BE2C (cell line): ENCODE measurements around the gene KIRREL3.

Experiments used
- DNase-seq: peaks from one replicate; pipeline ENCODE4 v3.0.0-alpha.2; 2020
- H3K27me3 ChIP-seq: fragments of 250-450 bp; sonication (Bioruptor Pico); 2 replicates; pipeline ENCODE4 v1.5.1; 2020; ENCODE audit warnings: mild to moderate bottlenecking
- H3K36me3 ChIP-seq: fragments of 250-450 bp; sonication (Bioruptor Pico); 2 replicates; pipeline ENCODE4 v1.5.1; 2020; ENCODE audit warnings: mild to moderate bottlenecking
- H3K4me1 ChIP-seq: fragments of 250-450 bp; sonication (Bioruptor Pico); 2 replicates; pipeline ENCODE4 v1.5.1; 2020
- H3K4me3 ChIP-seq: 2 replicates; pipeline ENCODE4 v1.5.1; 2011; ENCODE audit warnings: low read depth, low read length
- H3K9me3 ChIP-seq: fragments of 250-450 bp; sonication (Bioruptor Pico); 2 replicates; pipeline ENCODE4 v1.5.1; 2020
- TF ChIP-seq, protein P1 (sequence below): IDR thresholded peaks from 2 replicates; pipeline ENCODE4 v1.5.1; 2012; ENCODE audit warnings: mild to moderate bottlenecking, low read depth, low read length

KIRREL3 gene

GRCh38 chr11:126997196-126997595 is 3.4 kb downstream of the KIRREL3 start:
- H3K27me3 ChIP-seq: peaks cover 70% of the 10 kb centered on the region
- H3K4me1 ChIP-seq: no peaks in the 10 kb centered on the region
- TF ChIP-seq, protein P1, sequence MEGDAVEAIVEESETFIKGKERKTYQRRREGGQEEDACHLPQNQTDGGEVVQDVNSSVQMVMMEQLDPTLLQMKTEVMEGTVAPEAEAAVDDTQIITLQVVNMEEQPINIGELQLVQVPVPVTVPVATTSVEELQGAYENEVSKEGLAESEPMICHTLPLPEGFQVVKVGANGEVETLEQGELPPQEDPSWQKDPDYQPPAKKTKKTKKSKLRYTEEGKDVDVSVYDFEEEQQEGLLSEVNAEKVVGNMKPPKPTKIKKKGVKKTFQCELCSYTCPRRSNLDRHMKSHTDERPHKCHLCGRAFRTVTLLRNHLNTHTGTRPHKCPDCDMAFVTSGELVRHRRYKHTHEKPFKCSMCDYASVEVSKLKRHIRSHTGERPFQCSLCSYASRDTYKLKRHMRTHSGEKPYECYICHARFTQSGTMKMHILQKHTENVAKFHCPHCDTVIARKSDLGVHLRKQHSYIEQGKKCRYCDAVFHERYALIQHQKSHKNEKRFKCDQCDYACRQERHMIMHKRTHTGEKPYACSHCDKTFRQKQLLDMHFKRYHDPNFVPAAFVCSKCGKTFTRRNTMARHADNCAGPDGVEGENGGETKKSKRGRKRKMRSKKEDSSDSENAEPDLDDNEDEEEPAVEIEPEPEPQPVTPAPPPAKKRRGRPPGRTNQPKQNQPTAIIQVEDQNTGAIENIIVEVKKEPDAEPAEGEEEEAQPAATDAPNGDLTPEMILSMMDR: no peak
- H3K36me3 ChIP-seq: no peaks in the 10 kb centered on the region
- DNase-seq: no peak
- H3K9me3 ChIP-seq: no peaks in the 10 kb centered on the region
- H3K4me3 ChIP-seq: no peak overlapping the region

DNA sequence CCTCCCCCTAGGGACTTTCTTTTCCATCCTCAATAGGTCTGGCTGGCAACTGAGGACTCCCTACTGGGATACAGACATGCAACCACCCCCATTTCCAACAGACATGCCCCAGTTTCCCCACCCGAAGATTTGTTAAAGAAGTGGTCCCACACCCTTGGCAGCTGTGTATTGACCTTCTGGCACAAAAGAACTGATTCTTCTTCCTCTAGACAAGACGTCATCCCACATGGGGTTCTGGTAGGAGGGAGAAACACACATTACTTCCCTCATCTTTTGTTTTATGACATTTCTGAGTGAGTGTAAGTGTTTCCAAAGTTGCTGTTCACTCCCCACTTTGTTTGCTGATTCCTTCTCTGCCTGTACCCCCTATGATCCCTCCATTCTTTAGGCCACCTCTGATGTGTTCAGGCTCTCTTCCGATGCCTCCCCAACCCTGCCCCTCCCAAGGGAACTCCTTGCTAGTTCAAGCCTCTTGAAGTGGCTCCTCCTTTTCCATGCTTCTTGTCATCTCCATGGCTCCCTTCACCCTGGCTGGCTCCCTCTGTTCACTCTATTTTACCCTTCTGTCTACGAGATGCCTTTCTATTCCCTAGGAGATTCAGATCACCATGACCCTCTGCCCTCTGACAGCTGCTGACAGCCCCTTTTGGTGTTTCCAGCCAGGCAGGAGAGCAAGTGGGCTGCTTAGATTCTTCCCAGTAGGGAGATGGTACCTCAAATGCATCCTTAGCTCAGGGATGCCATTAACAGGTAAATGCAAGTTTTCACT is 4.3 kb downstream of the KIRREL3 start:
- no peaks in the 10 kb centered on the region for H3K36me3 ChIP-seq
- no peaks in the 10 kb centered on the region for H3K9me3 ChIP-seq
- H3K4me3 ChIP-seq: no peak overlapping the region
- TF ChIP-seq, protein P1: no peak
- DNase-seq: no peak
- H3K27me3 ChIP-seq: peaks cover 67% of the 10 kb centered on the region
- H3K4me1 ChIP-seq: no peaks in the 10 kb centered on the region

- Histone ChIP-seq H3K4me3 (no peak overlapping the region), H3K36me3 (no peaks in the 10 kb centered on the region), H3K9me3 (no peaks in the 10 kb centered on the region), H3K4me1 (no peaks in the 10 kb centered on the region), H3K27me3 (peaks cover 61% of the 10 kb centered on the region)
- DNase-seq: no peak
- TF ChIP-seq, protein P1: no peak
Measured at GRCh38 chr11:126993599-126993998, 7.0 kb downstream of the KIRREL3 start.

GRCh38 chr11:126992804-126993111 is 7.8 kb downstream of the KIRREL3 start:
- Histone ChIP-seq H3K27me3 (peaks cover 61% of the 10 kb centered on the region), H3K4me3 (no peak overlapping the region), H3K4me1 (no peaks in the 10 kb centered on the region), H3K36me3 (no peaks in the 10 kb centered on the region), H3K9me3 (no peaks in the 10 kb centered on the region)
- DNase-seq: no peak
- TF ChIP-seq, protein P1: no peak

DNA sequence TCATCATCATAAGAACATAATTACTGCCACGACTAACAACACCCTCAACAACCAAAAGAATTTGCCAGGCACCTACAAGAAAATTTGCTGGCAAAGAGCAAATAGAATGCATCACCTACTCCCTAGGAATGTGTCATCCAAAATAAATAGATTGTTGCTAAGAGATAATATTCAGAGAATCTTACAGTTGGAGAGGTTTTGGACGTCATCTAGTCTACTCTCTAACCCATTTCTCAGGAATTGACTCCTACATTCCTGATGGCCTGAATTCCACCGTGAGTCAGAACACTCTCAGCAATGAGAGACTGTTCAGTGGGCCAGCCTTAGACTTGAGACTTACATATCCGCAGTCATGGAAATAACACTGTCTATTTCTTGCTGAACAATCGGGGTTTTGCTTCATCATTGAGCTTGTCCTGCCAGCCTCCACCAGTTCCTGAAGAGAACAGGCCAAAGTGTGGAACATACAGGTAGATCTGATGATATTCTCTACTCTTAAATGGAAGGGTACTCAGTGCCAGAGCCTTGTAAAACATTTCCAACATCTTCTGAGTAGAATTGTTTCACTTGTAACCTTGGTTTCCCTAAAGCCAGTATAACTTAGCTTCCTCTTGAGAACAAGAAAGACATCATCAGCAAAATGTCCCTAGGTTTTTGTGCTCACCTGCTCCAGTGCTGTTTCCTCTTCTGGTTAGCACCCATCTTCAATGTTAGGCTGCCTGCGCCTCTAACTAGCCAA is 8.3 kb downstream of the KIRREL3 start:
- Histone ChIP-seq H3K36me3 (no peaks in the 10 kb centered on the region), H3K27me3 (peaks cover 61% of the 10 kb centered on the region), H3K4me3 (no peak overlapping the region), H3K9me3 (no peaks in the 10 kb centered on the region), H3K4me1 (no peaks in the 10 kb centered on the region)
- no peak for DNase-seq
- TF ChIP-seq, protein P1: no peak

DNA sequence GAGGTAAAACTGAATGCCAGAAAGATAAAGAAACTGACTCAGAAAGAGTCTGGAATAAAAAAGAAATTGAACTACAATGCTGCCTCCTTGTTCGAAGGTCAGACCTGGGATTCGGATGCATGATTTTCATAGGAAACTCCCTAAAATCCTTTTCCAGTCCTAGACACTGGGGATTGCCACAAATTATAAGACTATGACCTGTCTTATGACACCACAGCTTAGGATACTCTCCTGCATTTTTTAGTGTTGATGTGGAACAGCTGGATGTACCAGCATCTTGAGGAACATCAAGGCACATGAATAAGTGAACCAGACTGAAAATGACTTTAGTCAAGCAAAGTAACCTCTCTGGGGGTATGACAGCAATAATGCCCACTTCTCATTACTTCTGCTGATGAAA is 9.0 kb downstream of the KIRREL3 start:
- no peak overlapping the region for H3K4me3 ChIP-seq
- H3K9me3 ChIP-seq: no peaks in the 10 kb centered on the region
- no peaks in the 10 kb centered on the region for H3K4me1 ChIP-seq
- peaks cover 61% of the 10 kb centered on the region for H3K27me3 ChIP-seq
- TF ChIP-seq, protein P1: no peak
- H3K36me3 ChIP-seq: no peaks in the 10 kb centered on the region
- DNase-seq: no peak
